Neural cell (in vitro differentiated cells): ENCODE results near the gene KRTDAP. TPM values are rescaled to one million over a fixed set of nuclear protein-coding genes. Genes with fewer than 3 reads are reported as not detected.

Experiments used
- H2AFZ ChIP-seq: fragments of 200-600, 300-800 bp; sonication (generic), shearing (Covaris generic); 2 replicates; pipeline ENCODE4 v1.6.0; 2014; ENCODE audit warnings: low read depth, mild to moderate bottlenecking, antibody characterized with exemption, low read length, moderate library complexity
- H3F3A ChIP-seq: fragments of 200-600 bp; shearing (Covaris generic); 2 replicates; pipeline ENCODE4 v1.6.1; 2016; ENCODE audit warnings: mild to moderate bottlenecking, moderate library complexity, mixed read lengths, antibody characterized with exemption, low read length; ENCODE audit not compliant: insufficient read depth, poor library complexity, severe bottlenecking
- H3K27ac ChIP-seq: fragments of 200-600, 300-800 bp; sonication (generic), shearing (Covaris generic); 2 replicates; pipeline ENCODE4 v1.5.1; 2014; ENCODE audit warnings: mild to moderate bottlenecking, low read length, moderate library complexity
- H3K27me3 ChIP-seq: fragments of 300-800, 200-600 bp; sonication (generic), shearing (Covaris generic); 2 replicates; pipeline ENCODE4 v1.6.0; 2014; ENCODE audit warnings: mild to moderate bottlenecking, low read depth, low read length, moderate library complexity; ENCODE audit not compliant: insufficient read depth
- H3K36me3 ChIP-seq: fragments of 300-800, 200-600 bp; sonication (generic), shearing (Covaris generic); 2 replicates; pipeline ENCODE4 v1.5.1; 2014; ENCODE audit warnings: mild to moderate bottlenecking, antibody characterized with exemption, low read length, moderate library complexity; ENCODE audit not compliant: insufficient read depth
- H3K4me2 ChIP-seq: fragments of 300-800, 200-600 bp; sonication (generic), shearing (Covaris generic); 2 replicates; pipeline ENCODE4 v1.6.0; 2014; ENCODE audit warnings: mild to moderate bottlenecking, low read length
- H3K4me3 ChIP-seq: fragments of 300-800, 200-600 bp; sonication (generic), shearing (Covaris generic); 2 replicates; pipeline ENCODE4 v1.5.1; 2014; ENCODE audit warnings: mild to moderate bottlenecking, low read length, moderate library complexity
- H3K79me2 ChIP-seq: fragments of 200-600 bp; shearing (Covaris generic); replicated peaks from 2 replicates; pipeline ENCODE4 v1.6.0; 2014; ENCODE audit warnings: mild to moderate bottlenecking, low read length, moderate library complexity; ENCODE audit not compliant: insufficient read depth
- H3K9ac ChIP-seq: fragments of 300-800, 200-600 bp; sonication (generic), shearing (Covaris generic); 2 replicates; pipeline ENCODE4 v1.6.1; 2016; ENCODE audit warnings: mild to moderate bottlenecking, low read length, mixed read lengths
- H3K9me2 ChIP-seq: fragments of 200-600 bp; shearing (Covaris generic); 2 replicates; pipeline ENCODE4 v1.6.1; 2016; ENCODE audit warnings: mild to moderate bottlenecking, low read length, mixed read lengths; ENCODE audit not compliant: insufficient read depth
- H3K9me3 ChIP-seq: fragments of 200-600, 300-800 bp; sonication (generic), shearing (Covaris generic); 2 replicates; pipeline ENCODE4 v1.6.1; 2016; ENCODE audit warnings: mild to moderate bottlenecking, mixed run types, low read length, moderate library complexity, mixed read lengths
- H4K20me1 ChIP-seq: fragments of 200-600 bp; shearing (Covaris generic); 2 replicates; pipeline ENCODE4 v1.6.1; 2016; ENCODE audit warnings: mild to moderate bottlenecking, mixed run types; ENCODE audit not compliant: insufficient read depth
- CTCF ChIP-seq: fragments of 450-650 bp; IDR thresholded peaks from 2 replicates; pipeline ENCODE4 v1.5.1; 2014; ENCODE audit warnings: antibody characterized with exemption, mild to moderate bottlenecking, moderate library complexity; ENCODE audit not compliant: poor library complexity, severe bottlenecking
- EP300 ChIP-seq: fragments of 450-650 bp; conservative IDR thresholded peaks from 2 replicates; pipeline ENCODE4 v1.6.1; 2014; ENCODE audit warnings: antibody characterized with exemption, mild to moderate bottlenecking, moderate library complexity; ENCODE audit not compliant: poor library complexity, severe bottlenecking
- EZH2 ChIP-seq: fragments of 200-600, 300-800 bp; shearing (Covaris generic), sonication (generic); IDR thresholded peaks from 2 replicates; pipeline ENCODE4 v1.6.1; 2014; ENCODE audit warnings: antibody characterized with exemption, low read length, borderline replicate concordance, mild to moderate bottlenecking; ENCODE audit not compliant: insufficient read depth, poor library complexity, severe bottlenecking
- MXI1 ChIP-seq: fragments of 450-650 bp; conservative IDR thresholded peaks from 2 replicates; pipeline ENCODE4 v1.6.1; 2014; ENCODE audit warnings: antibody characterized with exemption, mild to moderate bottlenecking; ENCODE audit not compliant: poor library complexity, severe bottlenecking
- POLR2AphosphoS5 ChIP-seq: IDR thresholded peaks from 2 replicates; pipeline ENCODE4 v1.6.1; 2012
- RAD21 ChIP-seq: fragments of 450-650 bp; conservative IDR thresholded peaks from 2 replicates; pipeline ENCODE4 v1.6.1; 2014; ENCODE audit warnings: antibody characterized with exemption, mild to moderate bottlenecking, moderate library complexity
- REST ChIP-seq: IDR thresholded peaks from 2 replicates; pipeline ENCODE4 v1.6.1; 2012; ENCODE audit warnings: borderline replicate concordance
- SMC3 ChIP-seq: fragments of 450-650 bp; conservative IDR thresholded peaks from 2 replicates; pipeline ENCODE4 v1.6.1; 2014; ENCODE audit warnings: antibody characterized with exemption, mild to moderate bottlenecking, moderate library complexity; ENCODE audit not compliant: poor library complexity
- polyA plus RNA-seq: library from polyadenylated mRNA; depleted of rRNA; stranded (reverse); fragments of >200 nt; gene quantifications from 2 replicates; pipeline ENCODE4 v1.2.3, GENCODE V29; 2014

KRTDAP gene
- polyA plus RNA-seq, 1 donor from 2014 or later, result not detected

GRCh38 chr19:35510626-35510964 is 20.3 kb upstream of the KRTDAP start:
- Histone ChIP-seq H3K9ac (no peak overlapping the region), H3K79me2 (no peaks in the 10 kb centered on the region), H4K20me1 (no peaks in the 10 kb centered on the region), H2AFZ (no peak overlapping the region), H3K27me3 (peaks cover 36% of the 10 kb centered on the region), H3K27ac (no peak overlapping the region), H3K9me2 (no peaks in the 10 kb centered on the region), H3K36me3 (no peaks in the 10 kb centered on the region), H3F3A (no peaks in the 10 kb centered on the region), H3K4me3 (peak overlapping the region; percentile 55), H3K9me3 (no peaks in the 10 kb centered on the region), H3K4me2 (no peak overlapping the region)
- TF ChIP-seq SMC3 (peak; percentile 1), MXI1 (no peak), CTCF (peak; percentile 43)

GRCh38 chr19:35509861-35510625 is 19.8 kb upstream of the KRTDAP start:
- H3K27ac ChIP-seq, result no peak overlapping the region
- H2AFZ ChIP-seq, result no peak overlapping the region
- no peaks in the 10 kb centered on the region for H3K36me3 ChIP-seq
- H3K79me2 ChIP-seq, result no peaks in the 10 kb centered on the region
- H3K9me2 ChIP-seq, result no peaks in the 10 kb centered on the region
- H3K9me3 ChIP-seq, result no peaks in the 10 kb centered on the region
- peaks cover 36% of the 10 kb centered on the region for H3K27me3 ChIP-seq
- no peak for TF ChIP-seq EP300
- no peak for TF ChIP-seq EZH2
- peak; percentile 48 for TF ChIP-seq RAD21
- no peak for TF ChIP-seq POLR2AphosphoS5
- TF ChIP-seq MXI1, result no peak
- TF ChIP-seq SMC3, result peak; percentile 68
- TF ChIP-seq CTCF, result peak; percentile 76
- TF ChIP-seq REST, result no peak
- peak overlapping the region; percentile 55 for H3K4me3 ChIP-seq
- H3F3A ChIP-seq, result no peaks in the 10 kb centered on the region
- H4K20me1 ChIP-seq, result no peaks in the 10 kb centered on the region
- H3K9ac ChIP-seq, result no peak overlapping the region
- H3K4me2 ChIP-seq, result no peak overlapping the region
